ENCODE results near the gene LSG1.

- TF ChIP-seq RERE (CRISPR knock-in tag; IDR thresholded peaks at IDR 0.05; ENCODE audit: borderline replicate concordance): no peak
- no peak for TF ChIP-seq EHMT2 (IDR thresholded peaks at IDR 0.05)
- no peak for TF ChIP-seq CTCF (IDR thresholded peaks at IDR 0.05 in 2 of 3, conservative IDR thresholded peaks at IDR 0.05 in 1 of 3; ENCODE audit: insufficient read depth in 2 of 3, low read depth in 1 of 3, low read length in 3 of 3)
- TF ChIP-seq POLR2AphosphoS5 (IDR thresholded peaks at IDR 0.05; ENCODE audit: control insufficient read depth, insufficient read depth, low read depth, low read length): no peak
- no peak for TF ChIP-seq EP300 (IDR thresholded peaks at IDR 0.05; ENCODE audit: low read length)
- TF ChIP-seq SMARCC2 (IDR thresholded peaks at IDR 0.05; ENCODE audit: low read depth): no peak
- TF ChIP-seq HDAC6 (IDR thresholded peaks at IDR 0.05; ENCODE audit: low read depth, low read length): no peak
- TF ChIP-seq JUN (IDR thresholded peaks at IDR 0.05; ENCODE audit: borderline replicate concordance, low read depth, low read length): no peak
- no peak for TF ChIP-seq JUN (CRISPR knock-in tag; IDR thresholded peaks at IDR 0.05; ENCODE audit: borderline replicate concordance)
- no peak for TF ChIP-seq MLX (CRISPR knock-in tag; conservative IDR thresholded peaks at IDR 0.05)
- no peak for TF ChIP-seq ZNF143 (CRISPR knock-in tag; IDR thresholded peaks at IDR 0.05)
- TF ChIP-seq RBBP5 (IDR thresholded peaks at IDR 0.05; ENCODE audit: borderline replicate concordance, insufficient read depth, low read length, poor library complexity, severe bottlenecking): no peak
- no peak for TF ChIP-seq HMG20A (CRISPR knock-in tag; conservative IDR thresholded peaks at IDR 0.05)
- no peak for TF ChIP-seq KDM1A (IDR thresholded peaks at IDR 0.05)
These were observed 14.4 kb upstream of the LSG1 start for GRCh38 chr3:194686414-194686815.

Measured in K562 (cell line).